WTC11 (cell line): ENCODE data around the gene EIF3B. TPM values are rescaled to one million over a fixed set of nuclear protein-coding genes. Genes with fewer than 3 reads are reported as not detected.
"Not testable (repeated sequence)": the region's sequence is repeated elsewhere in the genome, so short reads cannot be mapped to it uniquely, and the experiment has no call there.

Experiments
- ATAC-seq: fragments of 200-7000 bp; cut with Tn5 transposase; 2 replicates; pipeline ENCODE4 v1.10.0; 2021; ENCODE audit warnings: mild to moderate bottlenecking, moderate library complexity
- CTCF ChIA-PET: fragments of 300-600 bp; sonication (Branson Sonifier 250); formaldehyde crosslinking; loops from one replicate; lab custom pipeline; 2021; ENCODE audit warnings: antibody characterized with exemption; lab: Charles Lee
- POLR2A ChIA-PET: fragments of 350-600 bp; sonication (Branson Sonifier 250); formaldehyde crosslinking; loops from one replicate; lab custom pipeline; 2021; ENCODE audit warnings: antibody characterized with exemption; lab: Charles Lee
- DNase-seq: peaks from one replicate; pipeline ENCODE4 v3.0.0; 2021; ENCODE audit warnings: low spot score
- H3K27ac Mint-ChIP-seq: 2 replicates; pipeline ENCODE4 v1.8.0; 2021; ENCODE audit warnings: mixed read lengths
- H3K27me3 Mint-ChIP-seq: 2 replicates; pipeline ENCODE4 v1.8.0; 2021; ENCODE audit warnings: low read depth, mild to moderate bottlenecking, moderate library complexity, mixed read lengths
- H3K36me3 Mint-ChIP-seq: 2 replicates; pipeline ENCODE4 v1.8.0; 2021; ENCODE audit warnings: mixed read lengths
- H3K4me1 Mint-ChIP-seq: 2 replicates; pipeline ENCODE4 v1.8.0; 2022; ENCODE audit warnings: mixed read lengths
- H3K4me3 Mint-ChIP-seq: 2 replicates; pipeline ENCODE4 v1.8.0; 2021; ENCODE audit warnings: mild to moderate bottlenecking, moderate library complexity, mixed read lengths
- H3K9me3 Mint-ChIP-seq: 2 replicates; pipeline ENCODE4 v1.8.0; 2021; ENCODE audit warnings: mixed read lengths
- FOXP1 ChIP-seq: sonication (generic); formaldehyde crosslinking; IDR thresholded peaks from 2 replicates; pipeline ENCODE4 v1.8.0; 2022; ENCODE audit warnings: missing genetic modification reagents, mild to moderate bottlenecking, moderate library complexity, borderline replicate concordance
- GTF2I ChIP-seq: fragments of 250-450 bp; sonication (Bioruptor Pico); conservative IDR thresholded peaks from 2 replicates; pipeline ENCODE4 v1.4.0; 2021; ENCODE audit warnings: mild to moderate bottlenecking
- IRF2 ChIP-seq: sonication (generic); formaldehyde crosslinking; IDR thresholded peaks from 2 replicates; pipeline ENCODE4 v1.8.0; 2022; ENCODE audit warnings: low read depth, missing genetic modification reagents, borderline replicate concordance
- JAZF1 ChIP-seq: fragments of 250-450 bp; sonication (Bioruptor Pico); IDR thresholded peaks from 2 replicates; pipeline ENCODE4 v1.9.0; 2021; ENCODE audit warnings: moderate library complexity, mild to moderate bottlenecking, inconsistent platforms
- JUN ChIP-seq: sonication (generic); formaldehyde crosslinking; IDR thresholded peaks from 2 replicates; pipeline ENCODE4 v1.8.0; 2023; ENCODE audit warnings: mild to moderate bottlenecking, missing genetic modification reagents
- NFYB ChIP-seq: sonication (generic); formaldehyde crosslinking; conservative IDR thresholded peaks from 2 replicates; pipeline ENCODE4 v1.8.0; 2022; ENCODE audit warnings: low read depth, missing genetic modification reagents
- NR2C2 ChIP-seq: sonication (generic); formaldehyde crosslinking; IDR thresholded peaks from 2 replicates; pipeline ENCODE4 v1.8.0; 2022; ENCODE audit warnings: mild to moderate bottlenecking, missing genetic modification reagents
- OVOL2 ChIP-seq: fragments of 250-450 bp; sonication (Bioruptor Pico); IDR thresholded peaks from 2 replicates; pipeline ENCODE4 v1.9.0; 2021; ENCODE audit warnings: mild to moderate bottlenecking, borderline replicate concordance
- SP1 ChIP-seq: sonication (generic); formaldehyde crosslinking; conservative IDR thresholded peaks from 2 replicates; pipeline ENCODE4 v1.8.1; 2022; ENCODE audit warnings: missing genetic modification reagents
- TEAD1 ChIP-seq: sonication (generic); formaldehyde crosslinking; IDR thresholded peaks from 2 replicates; pipeline ENCODE4 v1.8.0; 2022; ENCODE audit warnings: mild to moderate bottlenecking, missing genetic modification reagents
- ZNF121 ChIP-seq: sonication (generic); formaldehyde crosslinking; IDR thresholded peaks from 2 replicates; pipeline ENCODE4 v1.8.0; 2023; ENCODE audit warnings: missing genetic modification reagents
- ZNF232 ChIP-seq: sonication (generic); formaldehyde crosslinking; IDR thresholded peaks from 2 replicates; pipeline ENCODE4 v1.8.0; 2022; ENCODE audit warnings: mild to moderate bottlenecking, missing genetic modification reagents
- ZNF396 ChIP-seq: fragments of 250-450 bp; sonication (Bioruptor Pico); IDR thresholded peaks from 2 replicates; pipeline ENCODE4 v1.8.0; 2021; ENCODE audit warnings: mild to moderate bottlenecking, moderate library complexity, borderline replicate concordance
- ZNF416 ChIP-seq: fragments of 250-450 bp; sonication (Bioruptor Pico); IDR thresholded peaks from 2 replicates; pipeline ENCODE4 v1.9.0; 2021; ENCODE audit warnings: mild to moderate bottlenecking, inconsistent platforms
- total RNA-seq: library from RNA; stranded (reverse); gene quantifications from 3 replicates; pipeline ENCODE4 v1.2.3, GENCODE V29; 2021
- TF ChIP-seq, protein P1 (sequence below): sonication (generic); formaldehyde crosslinking; IDR thresholded peaks from 2 replicates; pipeline ENCODE4 v1.8.0; 2022; ENCODE audit warnings: mild to moderate bottlenecking, missing genetic modification reagents
- TF ChIP-seq, protein P2 (sequence below): sonication (generic); formaldehyde crosslinking; conservative IDR thresholded peaks from 2 replicates; pipeline ENCODE4 v1.8.1; 2022; ENCODE audit warnings: mild to moderate bottlenecking, missing genetic modification reagents
- TF ChIP-seq, protein P3 (sequence below): sonication (generic); formaldehyde crosslinking; IDR thresholded peaks from 2 replicates; pipeline ENCODE4 v1.8.1; 2022; ENCODE audit warnings: mild to moderate bottlenecking, moderate library complexity, missing genetic modification reagents
- TF ChIP-seq, protein P4 (sequence below): sonication (generic); formaldehyde crosslinking; IDR thresholded peaks from 2 replicates; pipeline ENCODE4 v1.8.0; 2022; ENCODE audit warnings: missing genetic modification reagents
- TF ChIP-seq, protein P5 (sequence below): sonication (generic); formaldehyde crosslinking; IDR thresholded peaks from 2 replicates; pipeline ENCODE4 v1.8.0; 2022; ENCODE audit warnings: mild to moderate bottlenecking, missing genetic modification reagents
- TF ChIP-seq, protein P6 (sequence below): fragments of 250-450 bp; sonication (Bioruptor Pico); conservative IDR thresholded peaks from 2 replicates; pipeline ENCODE4 v1.9.0; 2021; ENCODE audit warnings: mild to moderate bottlenecking
- TF ChIP-seq, protein P7 (sequence below): sonication (generic); formaldehyde crosslinking; IDR thresholded peaks from 2 replicates; pipeline ENCODE4 v1.8.0; 2022; ENCODE audit warnings: mild to moderate bottlenecking, missing genetic modification reagents

Gene EIF3B
- total RNA-seq, 1 experiment from 2014 or later, result 361 TPM

DNA sequence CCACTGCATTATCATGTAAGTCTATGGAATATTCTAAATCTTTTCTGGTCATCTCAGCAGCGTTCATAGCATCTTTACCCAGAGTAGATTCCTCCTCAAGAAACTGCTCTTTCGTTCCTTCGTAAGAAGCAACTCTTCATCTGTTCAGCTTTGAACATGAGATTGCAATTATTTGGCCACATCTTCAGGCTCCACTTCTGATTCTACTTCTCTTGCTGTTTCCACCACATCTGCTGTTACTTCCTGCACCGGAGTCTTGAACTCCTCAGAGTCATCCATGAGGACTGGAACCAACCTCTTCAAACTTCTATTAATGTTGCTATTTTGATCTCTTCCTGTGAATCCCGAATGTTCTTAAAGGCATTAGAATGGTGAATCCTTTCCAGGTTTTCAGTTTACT lies 61.4 kb downstream of the EIF3B start (continued):
- TF ChIP-seq, protein P1, sequence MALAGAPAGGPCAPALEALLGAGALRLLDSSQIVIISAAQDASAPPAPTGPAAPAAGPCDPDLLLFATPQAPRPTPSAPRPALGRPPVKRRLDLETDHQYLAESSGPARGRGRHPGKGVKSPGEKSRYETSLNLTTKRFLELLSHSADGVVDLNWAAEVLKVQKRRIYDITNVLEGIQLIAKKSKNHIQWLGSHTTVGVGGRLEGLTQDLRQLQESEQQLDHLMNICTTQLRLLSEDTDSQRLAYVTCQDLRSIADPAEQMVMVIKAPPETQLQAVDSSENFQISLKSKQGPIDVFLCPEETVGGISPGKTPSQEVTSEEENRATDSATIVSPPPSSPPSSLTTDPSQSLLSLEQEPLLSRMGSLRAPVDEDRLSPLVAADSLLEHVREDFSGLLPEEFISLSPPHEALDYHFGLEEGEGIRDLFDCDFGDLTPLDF (CRISPR knock-in tag), result no peak
- no peak for TF ChIP-seq TEAD1 (CRISPR knock-in tag)
- TF ChIP-seq, protein P2, sequence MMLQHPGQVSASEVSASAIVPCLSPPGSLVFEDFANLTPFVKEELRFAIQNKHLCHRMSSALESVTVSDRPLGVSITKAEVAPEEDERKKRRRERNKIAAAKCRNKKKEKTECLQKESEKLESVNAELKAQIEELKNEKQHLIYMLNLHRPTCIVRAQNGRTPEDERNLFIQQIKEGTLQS (CRISPR knock-in tag), result no peak
- TF ChIP-seq ZNF396 (CRISPR knock-in tag), result no peak
- TF ChIP-seq, protein P3, sequence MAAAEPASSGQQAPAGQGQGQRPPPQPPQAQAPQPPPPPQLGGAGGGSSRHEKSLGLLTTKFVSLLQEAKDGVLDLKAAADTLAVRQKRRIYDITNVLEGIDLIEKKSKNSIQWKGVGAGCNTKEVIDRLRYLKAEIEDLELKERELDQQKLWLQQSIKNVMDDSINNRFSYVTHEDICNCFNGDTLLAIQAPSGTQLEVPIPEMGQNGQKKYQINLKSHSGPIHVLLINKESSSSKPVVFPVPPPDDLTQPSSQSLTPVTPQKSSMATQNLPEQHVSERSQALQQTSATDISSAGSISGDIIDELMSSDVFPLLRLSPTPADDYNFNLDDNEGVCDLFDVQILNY (CRISPR knock-in tag), result no peak
- TF ChIP-seq, protein P4, sequence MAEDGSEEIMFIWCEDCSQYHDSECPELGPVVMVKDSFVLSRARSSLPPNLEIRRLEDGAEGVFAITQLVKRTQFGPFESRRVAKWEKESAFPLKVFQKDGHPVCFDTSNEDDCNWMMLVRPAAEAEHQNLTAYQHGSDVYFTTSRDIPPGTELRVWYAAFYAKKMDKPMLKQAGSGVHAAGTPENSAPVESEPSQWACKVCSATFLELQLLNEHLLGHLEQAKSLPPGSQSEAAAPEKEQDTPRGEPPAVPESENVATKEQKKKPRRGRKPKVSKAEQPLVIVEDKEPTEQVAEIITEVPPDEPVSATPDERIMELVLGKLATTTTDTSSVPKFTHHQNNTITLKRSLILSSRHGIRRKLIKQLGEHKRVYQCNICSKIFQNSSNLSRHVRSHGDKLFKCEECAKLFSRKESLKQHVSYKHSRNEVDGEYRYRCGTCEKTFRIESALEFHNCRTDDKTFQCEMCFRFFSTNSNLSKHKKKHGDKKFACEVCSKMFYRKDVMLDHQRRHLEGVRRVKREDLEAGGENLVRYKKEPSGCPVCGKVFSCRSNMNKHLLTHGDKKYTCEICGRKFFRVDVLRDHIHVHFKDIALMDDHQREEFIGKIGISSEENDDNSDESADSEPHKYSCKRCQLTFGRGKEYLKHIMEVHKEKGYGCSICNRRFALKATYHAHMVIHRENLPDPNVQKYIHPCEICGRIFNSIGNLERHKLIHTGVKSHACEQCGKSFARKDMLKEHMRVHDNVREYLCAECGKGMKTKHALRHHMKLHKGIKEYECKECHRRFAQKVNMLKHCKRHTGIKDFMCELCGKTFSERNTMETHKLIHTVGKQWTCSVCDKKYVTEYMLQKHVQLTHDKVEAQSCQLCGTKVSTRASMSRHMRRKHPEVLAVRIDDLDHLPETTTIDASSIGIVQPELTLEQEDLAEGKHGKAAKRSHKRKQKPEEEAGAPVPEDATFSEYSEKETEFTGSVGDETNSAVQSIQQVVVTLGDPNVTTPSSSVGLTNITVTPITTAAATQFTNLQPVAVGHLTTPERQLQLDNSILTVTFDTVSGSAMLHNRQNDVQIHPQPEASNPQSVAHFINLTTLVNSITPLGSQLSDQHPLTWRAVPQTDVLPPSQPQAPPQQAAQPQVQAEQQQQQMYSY (CRISPR knock-in tag), result no peak
- no peak for TF ChIP-seq ZNF416
- no peak for TF ChIP-seq JUN (CRISPR knock-in tag)
- TF ChIP-seq, all 79 proteins: peak for 0

DNA sequence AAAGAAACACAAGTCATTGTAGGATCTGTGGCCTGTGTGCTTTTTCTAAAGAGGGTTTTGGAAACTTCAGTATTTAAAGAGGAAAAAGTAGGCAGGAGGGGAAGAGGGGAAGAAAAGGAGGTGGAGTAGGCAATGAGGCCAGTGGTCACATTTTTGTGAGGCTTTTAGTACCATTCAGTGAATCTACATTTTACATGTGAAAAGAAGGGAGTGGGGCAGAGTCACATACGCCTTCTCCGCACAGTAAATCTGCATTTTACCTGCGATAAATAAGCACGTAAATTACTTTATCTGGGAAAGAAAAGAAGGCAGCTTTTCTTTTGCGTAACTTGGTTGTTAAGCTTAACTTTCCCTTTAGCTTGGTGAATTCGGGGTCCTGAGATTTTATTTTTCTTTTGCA lies 62.0 kb downstream of the EIF3B start:
- ChIA-PET POLR2A (interaction anchor here (0.6 kb wide), 1 partner anchor 32 kb away, joined by 3 read pairs; no protein-coding TSS in a partner anchor), CTCF (interaction anchor here (0.6 to 0.8 kb wide), 2 partner anchors 32 to 293 kb away, joined by 3 read pairs; no protein-coding TSS in a partner anchor)
- no peak overlapping the region for H3K4me3 Mint-ChIP-seq
- DNase-seq, result no peak
- H3K27ac Mint-ChIP-seq, result peak overlapping the region; percentile 69
- H3K9me3 Mint-ChIP-seq, result no peaks in the 10 kb centered on the region
- H3K27me3 Mint-ChIP-seq, result no peaks in the 10 kb centered on the region
- H3K36me3 Mint-ChIP-seq, result no peaks in the 10 kb centered on the region
- H3K4me1 Mint-ChIP-seq, result peaks cover 16% of the 10 kb centered on the region
- TF ChIP-seq, protein P5, sequence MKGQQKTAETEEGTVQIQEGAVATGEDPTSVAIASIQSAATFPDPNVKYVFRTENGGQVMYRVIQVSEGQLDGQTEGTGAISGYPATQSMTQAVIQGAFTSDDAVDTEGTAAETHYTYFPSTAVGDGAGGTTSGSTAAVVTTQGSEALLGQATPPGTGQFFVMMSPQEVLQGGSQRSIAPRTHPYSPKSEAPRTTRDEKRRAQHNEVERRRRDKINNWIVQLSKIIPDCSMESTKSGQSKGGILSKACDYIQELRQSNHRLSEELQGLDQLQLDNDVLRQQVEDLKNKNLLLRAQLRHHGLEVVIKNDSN (CRISPR knock-in tag), result no peak
- TF ChIP-seq ZNF232, result peak; percentile 88
- ATAC-seq, result no peak

DNA sequence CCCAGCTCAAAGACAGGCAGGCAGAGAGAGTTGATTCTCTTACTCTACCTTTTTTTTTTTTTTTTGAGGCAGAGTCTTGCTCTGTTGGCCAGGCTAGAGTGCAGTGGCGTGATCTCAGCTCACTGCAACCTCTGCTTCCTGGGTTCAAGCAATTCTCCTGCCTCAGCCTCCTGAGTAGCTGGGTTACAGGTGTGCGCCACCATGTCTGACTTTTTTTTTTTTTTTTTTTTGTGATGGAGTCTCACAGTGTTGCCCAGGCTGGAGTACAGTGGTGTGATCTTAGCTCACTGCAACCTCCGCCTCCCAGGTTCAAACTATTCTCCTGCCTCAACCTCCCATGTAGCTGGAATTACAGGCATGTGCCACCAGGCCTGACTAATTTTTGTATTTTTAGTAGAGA lies 62.6 kb downstream of the EIF3B start:
- H3K27ac Mint-ChIP-seq, DNase-seq, ATAC-seq, H3K9me3 Mint-ChIP-seq, H3K4me3 Mint-ChIP-seq, H3K36me3 Mint-ChIP-seq, H3K27me3 Mint-ChIP-seq: not testable (repeated sequence)
- POLR2A ChIA-PET, result interaction anchor here (0.6 kb wide), 1 partner anchor 32 kb away, joined by 3 read pairs; no protein-coding TSS in a partner anchor
- CTCF ChIA-PET, result interaction anchor here (0.6 to 2.7 kb wide), 3 partner anchors 14 to 293 kb away, joined by 3 to 11 read pairs (median 3); no protein-coding TSS in a partner anchor
- H3K4me1 Mint-ChIP-seq, result peaks cover 16% of the 10 kb centered on the region
- 0 out of 2 replicates have a peak, but pooled peaks have one; percentile 42 for TF ChIP-seq ZNF121

DNA sequence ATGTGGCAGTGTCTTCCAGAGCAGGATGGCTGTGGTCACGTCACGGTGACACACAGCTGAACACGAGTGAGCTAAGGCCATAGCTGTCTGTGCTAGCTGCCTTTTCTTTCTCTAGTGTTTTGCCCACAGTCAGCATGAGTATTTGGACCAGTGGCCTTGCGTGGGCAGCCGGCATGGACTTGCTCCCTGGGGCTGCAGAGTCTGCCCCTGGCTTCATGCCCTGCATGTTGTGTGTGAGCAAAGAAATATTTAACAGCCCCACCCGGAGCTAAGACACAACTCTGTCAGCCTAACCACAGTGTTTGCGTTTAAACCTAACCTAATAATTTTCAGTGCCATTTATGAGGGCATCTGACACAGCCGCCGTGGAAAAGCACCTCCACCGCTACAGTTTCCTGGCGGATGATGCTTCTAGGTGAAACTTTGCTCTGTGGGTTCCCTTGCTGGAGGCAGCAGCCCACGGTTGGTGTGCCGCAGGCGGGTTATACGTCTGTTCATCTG lies 63.4 kb downstream of the EIF3B start:
- no peaks in the 10 kb centered on the region for H3K9me3 Mint-ChIP-seq
- no peak for DNase-seq
- H3K27me3 Mint-ChIP-seq, result no peaks in the 10 kb centered on the region
- no peak overlapping the region for H3K27ac Mint-ChIP-seq
- no peaks in the 10 kb centered on the region for H3K36me3 Mint-ChIP-seq
- no peak overlapping the region for H3K4me3 Mint-ChIP-seq
- ATAC-seq, result no peak
- H3K4me1 Mint-ChIP-seq, result peaks cover 16% of the 10 kb centered on the region
- CTCF ChIA-PET, result interaction anchor here (2.7 kb wide), 1 partner anchor 13 kb away, joined by 11 read pairs; no protein-coding TSS in a partner anchor
- POLR2A ChIA-PET, result no interaction called here
- no peak for TF ChIP-seq OVOL2 (CRISPR knock-in tag)
- no peak for TF ChIP-seq SP1
- no peak for TF ChIP-seq JAZF1
- TF ChIP-seq NFYB (CRISPR knock-in tag), result no peak
- TF ChIP-seq, protein P6, sequence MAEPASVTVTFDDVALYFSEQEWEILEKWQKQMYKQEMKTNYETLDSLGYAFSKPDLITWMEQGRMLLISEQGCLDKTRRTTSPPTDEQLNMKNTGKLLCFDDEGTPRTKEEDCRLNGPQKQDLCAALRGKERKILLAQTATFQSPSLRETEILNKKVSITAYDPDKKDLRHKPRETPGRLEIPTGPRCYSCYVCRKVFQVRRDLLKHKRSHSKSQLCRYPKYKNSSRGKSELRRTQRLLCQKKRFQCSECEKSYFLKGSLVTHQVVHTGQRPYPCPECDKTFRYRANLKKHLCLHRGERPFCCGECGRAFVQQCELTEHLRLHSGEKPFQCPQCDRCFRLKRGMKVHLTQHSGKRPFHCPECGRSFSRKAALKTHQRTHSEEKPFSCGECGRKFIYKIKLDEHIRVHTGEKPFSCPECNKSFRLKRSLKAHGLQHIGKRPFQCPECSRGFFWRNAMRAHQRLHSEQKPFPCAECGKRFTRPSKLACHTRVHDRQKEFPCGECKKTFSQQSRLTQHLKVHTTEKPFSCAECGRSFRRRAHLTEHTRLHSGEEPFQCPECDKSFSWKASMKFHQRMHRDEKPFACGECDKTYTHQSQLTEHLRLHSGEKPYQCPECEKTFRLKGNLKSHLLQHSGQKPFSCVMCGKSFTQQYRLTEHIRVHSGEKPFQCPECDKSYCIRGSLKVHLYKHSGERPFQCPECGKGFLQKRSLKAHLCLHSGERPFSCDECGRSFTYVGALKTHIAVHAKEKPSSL, result no peak
- TF ChIP-seq IRF2 (CRISPR knock-in tag), result no peak
- TF ChIP-seq, protein P7, sequence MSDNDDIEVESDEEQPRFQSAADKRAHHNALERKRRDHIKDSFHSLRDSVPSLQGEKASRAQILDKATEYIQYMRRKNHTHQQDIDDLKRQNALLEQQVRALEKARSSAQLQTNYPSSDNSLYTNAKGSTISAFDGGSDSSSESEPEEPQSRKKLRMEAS, result no peak
- no peak for TF ChIP-seq FOXP1 (CRISPR knock-in tag)
- no peak for TF ChIP-seq GTF2I (CRISPR knock-in tag)
- no peak for TF ChIP-seq NR2C2 (CRISPR knock-in tag)
